WTC11 (cell line): ENCODE data around the gene PRKD1. TPM values are rescaled to one million over a fixed set of nuclear protein-coding genes. Genes with fewer than 3 reads are reported as not detected.

ENCODE experiments used
- ATAC-seq: fragments of 200-7000 bp; cut with Tn5 transposase; 2 replicates; pipeline ENCODE4 v1.10.0; 2021; ENCODE audit warnings: mild to moderate bottlenecking, moderate library complexity
- CTCF ChIA-PET: fragments of 300-600 bp; sonication (Branson Sonifier 250); formaldehyde crosslinking; loops from one replicate; lab custom pipeline; 2021; ENCODE audit warnings: antibody characterized with exemption; lab: Charles Lee
- POLR2A ChIA-PET: fragments of 350-600 bp; sonication (Branson Sonifier 250); formaldehyde crosslinking; loops from one replicate; lab custom pipeline; 2021; ENCODE audit warnings: antibody characterized with exemption; lab: Charles Lee
- DNase-seq: peaks from one replicate; pipeline ENCODE4 v3.0.0; 2021; ENCODE audit warnings: low spot score
- H3K27ac Mint-ChIP-seq: 2 replicates; pipeline ENCODE4 v1.8.0; 2021; ENCODE audit warnings: mixed read lengths
- H3K27me3 Mint-ChIP-seq: 2 replicates; pipeline ENCODE4 v1.8.0; 2021; ENCODE audit warnings: low read depth, mild to moderate bottlenecking, moderate library complexity, mixed read lengths
- H3K36me3 Mint-ChIP-seq: 2 replicates; pipeline ENCODE4 v1.8.0; 2021; ENCODE audit warnings: mixed read lengths
- H3K4me1 Mint-ChIP-seq: 2 replicates; pipeline ENCODE4 v1.8.0; 2022; ENCODE audit warnings: mixed read lengths
- H3K4me3 Mint-ChIP-seq: 2 replicates; pipeline ENCODE4 v1.8.0; 2021; ENCODE audit warnings: mild to moderate bottlenecking, moderate library complexity, mixed read lengths
- H3K9me3 Mint-ChIP-seq: 2 replicates; pipeline ENCODE4 v1.8.0; 2021; ENCODE audit warnings: mixed read lengths
- ATF2 ChIP-seq: sonication (generic); formaldehyde crosslinking; IDR thresholded peaks from 2 replicates; pipeline ENCODE4 v1.8.1; 2022; ENCODE audit warnings: low read depth, missing genetic modification reagents, borderline replicate concordance
- ATF6 ChIP-seq: sonication (generic); formaldehyde crosslinking; IDR thresholded peaks from 2 replicates; pipeline ENCODE4 v1.8.1; 2023; ENCODE audit warnings: mild to moderate bottlenecking, missing genetic modification reagents
- CBFB ChIP-seq: sonication (generic); formaldehyde crosslinking; IDR thresholded peaks from 2 replicates; pipeline ENCODE4 v1.8.1; 2022; ENCODE audit warnings: mild to moderate bottlenecking, low read depth, missing genetic modification reagents
- E2F4 ChIP-seq: sonication (generic); formaldehyde crosslinking; IDR thresholded peaks from 2 replicates; pipeline ENCODE4 v1.8.1; 2022; ENCODE audit warnings: low read depth, mild to moderate bottlenecking, moderate library complexity, missing genetic modification reagents, borderline replicate concordance
- E2F5 ChIP-seq: sonication (generic); formaldehyde crosslinking; IDR thresholded peaks from 2 replicates; pipeline ENCODE4 v1.8.1; 2022; ENCODE audit warnings: mild to moderate bottlenecking, moderate library complexity, missing genetic modification reagents
- FOXJ3 ChIP-seq: sonication (generic); formaldehyde crosslinking; IDR thresholded peaks from 2 replicates; pipeline ENCODE4 v1.9.0; 2021; ENCODE audit warnings: missing genetic modification reagents, mild to moderate bottlenecking, borderline replicate concordance
- IRF1 ChIP-seq: sonication (generic); formaldehyde crosslinking; IDR thresholded peaks from 2 replicates; pipeline ENCODE4 v1.8.0; 2023; ENCODE audit warnings: missing genetic modification reagents
- MAX ChIP-seq: sonication (generic); formaldehyde crosslinking; IDR thresholded peaks from 2 replicates; pipeline ENCODE4 v1.8.0; 2022; ENCODE audit warnings: mild to moderate bottlenecking, missing genetic modification reagents
- MYBL2 ChIP-seq: sonication (generic); formaldehyde crosslinking; IDR thresholded peaks from 2 replicates; pipeline ENCODE4 v1.8.1; 2023; ENCODE audit warnings: mild to moderate bottlenecking, moderate library complexity, missing genetic modification reagents
- TEAD1 ChIP-seq: sonication (generic); formaldehyde crosslinking; IDR thresholded peaks from 2 replicates; pipeline ENCODE4 v1.8.0; 2022; ENCODE audit warnings: mild to moderate bottlenecking, missing genetic modification reagents
- TEAD4 ChIP-seq: sonication (generic); formaldehyde crosslinking; IDR thresholded peaks from 2 replicates; pipeline ENCODE4 v1.8.0; 2022; ENCODE audit warnings: mild to moderate bottlenecking, missing genetic modification reagents
- TP53 ChIP-seq: sonication (generic); formaldehyde crosslinking; IDR thresholded peaks from 2 replicates; pipeline ENCODE4 v1.8.1; 2023; ENCODE audit warnings: mild to moderate bottlenecking, missing genetic modification reagents
- ZBTB43 ChIP-seq: sonication (generic); formaldehyde crosslinking; IDR thresholded peaks from 2 replicates; pipeline ENCODE4 v1.8.1; 2023; ENCODE audit warnings: mild to moderate bottlenecking, missing genetic modification reagents
- ZNF219 ChIP-seq: sonication (generic); formaldehyde crosslinking; IDR thresholded peaks from 2 replicates; pipeline ENCODE4 v1.8.0; 2023; ENCODE audit warnings: missing genetic modification reagents, mild to moderate bottlenecking, borderline replicate concordance
- ZNF512 ChIP-seq: sonication (generic); formaldehyde crosslinking; IDR thresholded peaks from 2 replicates; pipeline ENCODE4 v1.8.1; 2022; ENCODE audit warnings: missing genetic modification reagents, borderline replicate concordance
- ZSCAN18 ChIP-seq: fragments of 250-450 bp; sonication (Bioruptor Pico); IDR thresholded peaks from 2 replicates; pipeline ENCODE4 v2.1.2; 2022; ENCODE audit warnings: mild to moderate bottlenecking, moderate library complexity
- total RNA-seq: library from RNA; stranded (reverse); gene quantifications from 3 replicates; pipeline ENCODE4 v1.2.3, GENCODE V29; 2021

PRKD1 gene
- total RNA-seq, 1 experiment from 2014 or later: 7.6 TPM

GRCh38 chr14:29687071-29687765 lies 240.4 kb downstream of the PRKD1 start:
- no peak for TF ChIP-seq CBFB
- ATAC-seq (no peak), DNase-seq (no peak)
- ChIA-PET CTCF (no interaction called here), POLR2A (no interaction called here)
- H3K4me1 Mint-ChIP-seq: no peaks in the 10 kb centered on the region
- H3K27me3 Mint-ChIP-seq: no peaks in the 10 kb centered on the region
- peaks cover 4% of the 10 kb centered on the region; the same call in 1 of the 2 replicates for H3K9me3 Mint-ChIP-seq
- no peaks in the 10 kb centered on the region for H3K36me3 Mint-ChIP-seq
- H3K27ac Mint-ChIP-seq: no peak overlapping the region
- no peak overlapping the region for H3K4me3 Mint-ChIP-seq

- TF ChIP-seq MAX (CRISPR knock-in tag) (no peak), TEAD4 (no peak), ZNF512 (no peak), FOXJ3 (no peak), IRF1 (CRISPR knock-in tag) (no peak), MYBL2 (CRISPR knock-in tag) (no peak), ZBTB43 (no peak), ZNF219 (CRISPR knock-in tag) (no peak), TP53 (CRISPR knock-in tag) (no peak), E2F4 (no peak), E2F5 (CRISPR knock-in tag) (no peak), ZSCAN18 (CRISPR knock-in tag) (no peak)
- TF ChIP-seq, all 79 proteins: peak for 0
- H3K4me3 Mint-ChIP-seq: no peak overlapping the region
- H3K9me3 Mint-ChIP-seq: peaks cover 4% of the 10 kb centered on the region; the same call in 1 of the 2 replicates
- no peaks in the 10 kb centered on the region for H3K27me3 Mint-ChIP-seq
- no peak overlapping the region for H3K27ac Mint-ChIP-seq
- H3K36me3 Mint-ChIP-seq: no peaks in the 10 kb centered on the region
- DNase-seq: no peak
- POLR2A ChIA-PET: no interaction called here
- peaks cover 5% of the 10 kb centered on the region; the same call in 1 of the 2 replicates for H3K4me1 Mint-ChIP-seq
- no peak for ATAC-seq
- CTCF ChIA-PET: no interaction called here
These were observed 242.7 kb downstream of the PRKD1 start for GRCh38 chr14:29684926-29685325.

- no peak for ATAC-seq
- Mint-ChIP-seq H3K27ac (no peak overlapping the region), H3K9me3 (no peaks in the 10 kb centered on the region), H3K4me3 (no peak overlapping the region), H3K4me1 (peaks cover 5% of the 10 kb centered on the region; the same call in 1 of the 2 replicates)
- no peak for DNase-seq
- TF ChIP-seq TEAD1 (CRISPR knock-in tag) (no peak), E2F4 (no peak), ATF6 (CRISPR knock-in tag) (no peak), FOXJ3 (no peak), ATF2 (CRISPR knock-in tag) (no peak)
- TF ChIP-seq, all 79 proteins: peak for 0
- CTCF ChIA-PET: no interaction called here
- no peaks in the 10 kb centered on the region for H3K36me3 Mint-ChIP-seq
- POLR2A ChIA-PET: no interaction called here
- H3K27me3 Mint-ChIP-seq: no peaks in the 10 kb centered on the region
These were observed 244.9 kb downstream of the PRKD1 start for GRCh38 chr14:29682789-29683188.
